H1 (cell line): ENCODE data around the gene AFF4. TPM values are rescaled to one million over a fixed set of nuclear protein-coding genes. Genes with fewer than 3 reads are reported as not detected.

Source experiments
- TAF1 ChIP-seq: IDR thresholded peaks from 2 replicates; pipeline ENCODE4 v1.6.1; 2011; ENCODE audit warnings: mild to moderate bottlenecking, low read depth, low read length
- USF2 ChIP-seq: IDR thresholded peaks from 2 replicates; pipeline ENCODE4 v1.6.1; 2011; ENCODE audit warnings: low read length, improper control_type of control experiment
- polyA plus RNA-seq, 7 experiments: library from polyadenylated mRNA; depleted of rRNA in 3 of 7; stranded (reverse) in 5 of 7; unstranded in 2 of 7; fragments of >200 nt in 5 of 7; fragments of 200-250 nt in 2 of 7; gene quantifications; 1 replicate in 5 of 7; 2 replicates in 1 of 7; 4 replicates in 1 of 7; pipeline versions ENCODE4 v1.2.1 to v1.2.3, GENCODE V29; 2011 to 2013; ENCODE audit warnings: missing spikeins in 2 of 7, mixed read lengths in 2 of 7
- total RNA-seq: library from RNA; stranded (reverse); fragmentation: NEBNext Ultra II Directional; extraction: Animal tissue kit (Norgen Biotek cat#: 25700); gene quantifications from 2 replicates; pipeline ENCODE4 v1.2.1, GENCODE V29; 2021

AFF4 gene
- total and polyA plus RNA-seq, 2 of the 8 experiments (the other 6 are each of a cell fraction or from before 2014, with no cell fraction given): 12.0 to 61.4 TPM

GRCh38 chr5:132901036-132901435 is 62.4 kb downstream of the AFF4 start (continued):
- no peak for TF ChIP-seq USF2
- no peak for TF ChIP-seq TAF1
